ENCODE data around the gene S100A5.
"Not testable (repeated sequence)": the region's sequence is repeated elsewhere in the genome, so short reads cannot be mapped to it uniquely, and the experiment has no call there.

Gene S100A5

GRCh38 chr1:153566414-153567371, 26.0 kb upstream of the S100A5 start:
- DNase-seq (ENCODE audit: low read depth) = peak; percentile 75

GRCh38 chr1:153565529-153566374, 25.0 kb upstream of the S100A5 start, which contains the start of gene S100A2:
Gene S100A2 (minus strand): TSS chr1:153565844. CDS start chr1:153563877, 1,967 bp downstream.
- peak; percentile 30 for DNase-seq (ENCODE audit: low read depth)

DNA sequence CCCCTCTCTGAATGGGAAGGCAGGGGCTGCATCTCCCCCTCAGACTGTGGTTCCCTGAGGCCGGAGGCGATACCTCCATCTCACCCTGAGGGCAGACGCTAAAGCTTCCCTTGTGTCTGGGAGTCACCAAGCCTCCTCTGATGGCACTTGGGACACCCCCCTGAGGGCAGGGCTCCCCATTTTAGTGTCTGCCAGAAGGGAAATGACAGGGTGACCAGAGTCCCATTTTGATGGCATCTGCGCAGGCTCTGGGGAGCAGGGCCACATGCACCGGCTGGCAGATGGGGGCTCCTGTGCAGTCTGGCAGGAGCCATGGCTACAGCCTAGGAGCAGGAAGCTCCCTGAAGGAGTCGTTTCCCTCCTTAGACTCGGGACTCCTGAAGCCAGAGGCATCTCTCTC, 23.3 kb upstream of the S100A5 start:
- DNase-seq (ENCODE audit: low read depth) = no peak

- DNase-seq (ENCODE audit: low read depth) = no peak
Observed at GRCh38 chr1:153563483-153563901, 22.8 kb upstream of the S100A5 start.

DNA sequence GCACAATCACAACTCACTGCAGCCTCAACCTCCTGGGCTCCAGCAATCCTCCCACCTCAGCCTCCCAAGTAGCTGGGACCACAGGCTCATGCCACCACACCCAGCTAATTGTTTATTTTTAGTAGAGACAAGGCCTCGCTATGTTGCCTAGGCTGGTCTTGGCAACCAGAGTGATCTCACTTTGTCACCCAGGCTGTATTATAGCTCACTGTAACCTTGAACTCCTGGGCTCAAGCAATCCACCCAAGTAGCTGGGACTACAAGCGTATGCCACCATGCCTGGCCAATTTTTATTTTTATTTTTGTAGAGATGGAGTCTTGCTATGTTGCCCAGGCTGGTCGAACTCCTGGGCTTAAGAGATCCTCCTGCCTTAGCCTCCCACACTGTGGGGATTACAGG, 21.3 kb upstream of the S100A5 start:
- DNase-seq (ENCODE audit: low read depth) = not testable (repeated sequence)

DNA sequence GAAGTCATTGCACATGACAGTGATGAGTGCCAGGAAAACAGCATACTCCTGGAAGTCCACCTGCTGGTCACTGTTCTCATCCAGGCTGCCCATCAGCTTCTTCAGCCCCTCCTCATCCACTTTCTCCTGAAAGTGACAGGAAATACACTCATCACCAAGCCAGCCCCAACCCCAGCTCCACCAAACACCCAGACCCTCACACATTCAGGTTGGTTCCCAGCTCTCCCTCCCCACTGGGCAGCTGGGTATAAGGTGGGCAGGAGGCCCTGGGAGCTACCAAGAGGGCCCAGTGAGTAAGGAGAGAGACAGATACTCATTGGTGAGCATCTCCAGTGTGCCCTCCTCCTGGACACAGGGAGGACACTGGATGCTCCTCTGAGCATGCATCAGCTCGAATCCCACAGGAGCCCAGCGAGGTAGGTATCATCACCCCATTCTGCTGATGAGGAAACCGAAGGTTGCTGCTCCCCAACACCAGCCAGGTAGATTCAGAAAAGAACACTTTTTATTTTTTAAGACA, 20.8 kb upstream of the S100A5 start:
- DNase-seq (ENCODE audit: low read depth) = no peak

GRCh38 chr1:153560771-153561465, 20.2 kb upstream of the S100A5 start:
- no peak for DNase-seq (ENCODE audit: low read depth)

GRCh38 chr1:153560241-153560640, 19.5 kb upstream of the S100A5 start:
- DNase-seq (ENCODE audit: low read depth) = no peak

- no peak for DNase-seq (ENCODE audit: low read depth)
Observed at GRCh38 chr1:153557877-153558276, 17.1 kb upstream of the S100A5 start.

- DNase-seq (ENCODE audit: low read depth) = no peak
Observed at GRCh38 chr1:153556348-153556747, 15.6 kb upstream of the S100A5 start.

- DNase-seq (ENCODE audit: low read depth) = no peak
Observed at GRCh38 chr1:153553830-153554541, 13.3 kb upstream of the S100A5 start.

- DNase-seq (ENCODE audit: low read depth) = no peak
Observed at GRCh38 chr1:153553096-153553495, 12.4 kb upstream of the S100A5 start.

- no peak for DNase-seq (ENCODE audit: low read depth)
Observed at GRCh38 chr1:153552335-153552734, 11.6 kb upstream of the S100A5 start.

GRCh38 chr1:153550827-153551500, 10.2 kb upstream of the S100A5 start:
- no peak for DNase-seq (ENCODE audit: low read depth)

GRCh38 chr1:153550398-153550758, 9.6 kb upstream of the S100A5 start:
- DNase-seq (ENCODE audit: low read depth) = no peak

DNA sequence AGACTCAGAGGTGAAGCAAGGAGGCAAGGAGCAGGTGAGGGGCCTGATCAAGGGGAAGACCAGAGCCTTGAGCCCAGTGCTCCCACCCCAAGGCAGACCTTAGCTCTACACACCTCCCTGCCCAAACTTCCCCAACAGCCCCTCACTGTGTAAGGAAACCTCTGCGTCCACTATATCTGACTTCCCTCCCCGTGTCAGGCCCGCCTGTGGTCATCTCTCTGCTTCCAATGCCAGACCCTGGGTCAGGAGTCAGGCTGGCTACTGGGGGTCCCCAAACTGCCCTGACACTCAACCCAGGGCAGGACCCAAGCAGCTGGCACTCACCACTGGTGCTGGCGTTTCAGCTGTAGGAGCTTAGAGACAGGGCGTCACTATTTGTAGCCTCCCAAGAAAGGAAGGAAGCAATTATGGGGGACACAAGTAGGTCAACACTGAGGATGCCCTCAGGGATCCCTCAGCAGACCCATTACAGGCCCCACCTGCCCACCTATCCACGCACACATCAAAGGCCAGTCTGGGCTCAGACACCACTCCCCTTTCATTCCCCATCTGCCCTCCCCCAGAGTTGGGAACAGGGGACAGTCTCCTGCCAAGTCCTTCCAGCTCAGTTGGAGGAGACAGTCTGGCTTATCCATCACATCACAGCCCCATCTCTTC, 9.1 kb upstream of the S100A5 start:
- no peak for DNase-seq (ENCODE audit: low read depth)

DNA sequence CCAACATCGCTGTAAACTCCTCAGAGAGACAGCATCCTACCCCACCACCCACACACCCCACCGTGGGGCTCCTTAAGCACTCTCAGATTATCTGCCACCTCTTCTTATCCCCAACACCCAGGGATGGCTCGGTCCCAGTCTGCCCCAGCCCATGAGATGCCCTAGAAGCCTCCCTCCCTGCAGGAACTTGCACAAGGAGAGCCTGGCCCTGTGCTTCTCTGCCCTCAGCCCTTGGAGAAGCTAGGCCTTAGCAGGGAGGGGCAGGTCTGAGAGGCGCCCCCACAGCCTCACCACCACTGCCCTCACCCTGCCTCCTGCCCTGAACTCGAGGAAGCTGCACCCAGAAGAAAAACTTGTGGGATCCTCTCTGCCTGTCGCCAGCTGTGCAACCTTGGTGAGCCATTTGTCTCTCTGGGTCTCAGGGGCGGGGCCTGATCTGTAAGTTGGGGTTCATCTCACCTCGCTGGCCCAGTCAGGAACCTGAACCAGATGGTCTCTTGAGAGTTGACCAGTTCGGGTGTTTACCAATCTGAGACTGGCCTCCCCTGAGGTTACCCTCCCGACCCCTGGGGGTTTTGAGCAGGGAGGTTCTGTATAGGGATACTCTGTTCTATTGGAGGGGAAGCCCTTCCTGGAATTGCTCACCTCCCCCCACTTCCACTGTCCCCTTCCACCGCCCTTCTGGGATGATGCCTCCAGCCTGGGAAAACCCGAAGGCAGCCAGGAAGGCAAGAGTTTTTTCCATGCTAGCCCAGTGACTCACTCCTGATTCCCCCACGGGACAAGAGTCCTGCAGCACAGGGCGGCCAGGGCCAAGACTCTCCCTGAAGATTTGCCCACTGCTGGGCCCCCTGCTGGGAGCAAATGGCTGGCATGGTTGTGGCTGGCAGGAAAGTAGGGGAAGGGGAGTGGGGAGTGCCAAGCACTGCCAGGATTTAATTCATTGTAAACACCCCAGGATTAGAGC, 8.3 kb upstream of the S100A5 start, which contains the start of gene S100A3:
Gene S100A3 (minus strand): TSS at position 537 of the 967 bp plus-strand sequence. CDS start 773 bp downstream, outside the sequence.
- no peak for DNase-seq (ENCODE audit: low read depth)

Measured in stimulated activated CD8-positive, alpha-beta memory T cell treated with anti-CD3 and anti-CD28 coated beads, Interleukin-12 subunit alpha, Interleukin-12 subunit beta, amount 100 ng/mL, for 4 hours (primary cell).